ENCODE data around the gene PIK3R1.

DNA sequence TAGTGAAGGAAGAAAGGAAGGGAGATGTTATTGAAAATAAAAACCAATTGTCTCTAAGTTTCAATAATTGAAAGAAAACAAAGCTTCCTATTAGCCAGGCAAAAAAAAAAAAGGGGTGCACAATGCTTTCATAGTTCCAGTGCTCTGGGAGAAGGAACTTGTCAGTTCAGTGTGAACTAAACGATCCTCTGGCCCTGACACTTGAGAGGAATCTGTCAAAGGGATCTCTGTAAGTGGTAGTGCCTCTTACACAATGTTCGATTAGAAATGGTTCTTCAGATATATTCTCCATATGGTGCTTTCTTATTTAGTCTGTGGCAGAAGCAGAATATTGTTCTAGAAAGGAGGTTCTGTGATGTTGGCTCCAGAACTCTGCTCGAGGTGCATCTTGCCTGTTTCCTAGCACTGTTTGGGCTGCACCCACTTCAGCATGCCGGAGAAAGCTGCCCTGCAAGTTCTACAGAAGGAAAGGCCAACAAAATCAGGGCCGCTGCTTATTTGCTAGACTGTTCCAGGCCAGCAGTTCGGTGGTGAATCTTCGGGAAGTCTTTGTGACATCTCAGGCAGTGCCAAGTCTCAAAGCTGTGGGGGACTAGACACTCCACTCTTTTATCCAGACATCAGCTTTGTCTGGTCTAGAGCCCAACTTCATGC lies 90.9 kb downstream of the PIK3R1 start:
- TF ChIP-seq, protein P1, sequence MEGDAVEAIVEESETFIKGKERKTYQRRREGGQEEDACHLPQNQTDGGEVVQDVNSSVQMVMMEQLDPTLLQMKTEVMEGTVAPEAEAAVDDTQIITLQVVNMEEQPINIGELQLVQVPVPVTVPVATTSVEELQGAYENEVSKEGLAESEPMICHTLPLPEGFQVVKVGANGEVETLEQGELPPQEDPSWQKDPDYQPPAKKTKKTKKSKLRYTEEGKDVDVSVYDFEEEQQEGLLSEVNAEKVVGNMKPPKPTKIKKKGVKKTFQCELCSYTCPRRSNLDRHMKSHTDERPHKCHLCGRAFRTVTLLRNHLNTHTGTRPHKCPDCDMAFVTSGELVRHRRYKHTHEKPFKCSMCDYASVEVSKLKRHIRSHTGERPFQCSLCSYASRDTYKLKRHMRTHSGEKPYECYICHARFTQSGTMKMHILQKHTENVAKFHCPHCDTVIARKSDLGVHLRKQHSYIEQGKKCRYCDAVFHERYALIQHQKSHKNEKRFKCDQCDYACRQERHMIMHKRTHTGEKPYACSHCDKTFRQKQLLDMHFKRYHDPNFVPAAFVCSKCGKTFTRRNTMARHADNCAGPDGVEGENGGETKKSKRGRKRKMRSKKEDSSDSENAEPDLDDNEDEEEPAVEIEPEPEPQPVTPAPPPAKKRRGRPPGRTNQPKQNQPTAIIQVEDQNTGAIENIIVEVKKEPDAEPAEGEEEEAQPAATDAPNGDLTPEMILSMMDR (conservative IDR thresholded peaks at IDR 0.05) = no peak
- TF ChIP-seq ZFX (IDR thresholded peaks at IDR 0.05) = no peak
